K562 (cell line): ENCODE data around the gene PLEKHF1. TPM values are rescaled to one million over a fixed set of nuclear protein-coding genes. Genes with fewer than 3 reads are reported as not detected.

Experiments
- KAT2B ChIP-seq: IDR thresholded peaks from one replicate; pipeline ENCODE4 v1.6.1; 2012; ENCODE audit warnings: low read depth, mild to moderate bottlenecking, control low read depth, inconsistent platforms, low read length, moderate library complexity
- MCM5 ChIP-seq: fragments of 450-650 bp; IDR thresholded peaks from 2 replicates; pipeline ENCODE4 v1.6.1; 2016; ENCODE audit warnings: low read depth
- NR2C1 ChIP-seq, 2 experiments: fragments of 450-650 bp; IDR thresholded peaks; 2 replicates each; pipeline ENCODE4 v1.6.1; 2017; ENCODE audit warnings: mild to moderate bottlenecking in 2 of 2, antibody characterized with exemption in 1 of 2, inconsistent platforms in 1 of 2, missing compliant biosample characterization in 1 of 2, missing genetic modification characterization in 1 of 2
- RBM17 ChIP-seq: fragments of 200-400 bp; formaldehyde crosslinking; IDR thresholded peaks from 2 replicates; pipeline ENCODE4 v1.6.1; 2017; ENCODE audit warnings: low read depth, mild to moderate bottlenecking, low read length, borderline replicate concordance
- THAP7 ChIP-seq: fragments of 250-450 bp; sonication (Bioruptor Pico); IDR thresholded peaks from 2 replicates; pipeline ENCODE4 v1.5.0; 2021
- ZBTB8A ChIP-seq: fragments of 450-650 bp; IDR thresholded peaks from 2 replicates; pipeline ENCODE4 v1.6.1; 2018; ENCODE audit warnings: mild to moderate bottlenecking, moderate library complexity; ENCODE audit not compliant: partially characterized antibody
- ZNF41 ChIP-seq: fragments of 250-450 bp; sonication (Bioruptor Pico); conservative IDR thresholded peaks from 2 replicates; pipeline ENCODE4 v1.4.0; 2020; ENCODE audit warnings: mild to moderate bottlenecking
- polyA plus RNA-seq, 8 experiments: library from polyadenylated mRNA; depleted of rRNA in 4 of 8; stranded (reverse) in 5 of 8; unstranded in 3 of 8; fragments of >200 nt; fragmentation: Nextera tagmentation in 2 of 8; fragmentation: Illumina TruSeq in 1 of 8; extraction: Ambion mirVana in 2 of 8; extraction: Trizol in 1 of 8; gene quantifications; 2 replicates each; pipeline versions ENCODE4 v1.2.1 to v1.2.3, GENCODE V29; 2011 to 2014; ENCODE audit warnings: inconsistent platforms in 1 of 8, missing spikeins in 1 of 8
- total RNA-seq, 7 experiments: library from RNA; depleted of rRNA in 6 of 7; stranded (reverse); fragments of >200 nt in 6 of 7; fragmentation: Illumina TruSeq in 2 of 7; extraction: Trizol in 2 of 7; gene quantifications; 2 replicates each; pipeline versions ENCODE4 v1.2.1 to v1.2.3, GENCODE V29; 2011 to 2021; ENCODE audit warnings: low replicate concordance in 1 of 7
- TF ChIP-seq, protein P1 (sequence below): sonication (generic); formaldehyde crosslinking; IDR thresholded peaks from 2 replicates; pipeline ENCODE4 v1.8.0; 2023; ENCODE audit warnings: mild to moderate bottlenecking, missing genetic modification reagents
- TF ChIP-seq, protein P2 (sequence below), 2 experiments: fragments of 450-650 bp in 1 of 2; sonication (generic) in 1 of 2; formaldehyde crosslinking in 1 of 2; IDR thresholded peaks; 2 replicates each; pipeline versions ENCODE4 v1.7.1 to v1.9.0; 2016 to 2022; ENCODE audit warnings: inconsistent platforms in 1 of 2, mild to moderate bottlenecking in 1 of 2, missing genetic modification reagents in 1 of 2

Gene PLEKHF1
- total and polyA plus RNA-seq, 9 of the 15 experiments (the other 6 are each of a cell fraction or from before 2014, with no cell fraction given) = 0.07 to 13.4 (median 3.9) TPM; not detected in 1

GRCh38 chr19:29687897-29688728 lies 22.9 kb downstream of the PLEKHF1 start (continued):
- TF ChIP-seq THAP7 (CRISPR knock-in tag) (no peak), ZNF41 (CRISPR knock-in tag) (no peak), RBM17 (no peak), NR2C1 (IDR thresholded peaks at IDR 0.05) (peak; percentile 35; the same call in 1 of the 2 replicates), NR2C1 (tag; IDR thresholded peaks at IDR 0.05) (peak; percentile 60; the same call in 1 of the 2 replicates), ZBTB8A (no peak), KAT2B (no peak), MCM5 (no peak)
- TF ChIP-seq, protein P1, sequence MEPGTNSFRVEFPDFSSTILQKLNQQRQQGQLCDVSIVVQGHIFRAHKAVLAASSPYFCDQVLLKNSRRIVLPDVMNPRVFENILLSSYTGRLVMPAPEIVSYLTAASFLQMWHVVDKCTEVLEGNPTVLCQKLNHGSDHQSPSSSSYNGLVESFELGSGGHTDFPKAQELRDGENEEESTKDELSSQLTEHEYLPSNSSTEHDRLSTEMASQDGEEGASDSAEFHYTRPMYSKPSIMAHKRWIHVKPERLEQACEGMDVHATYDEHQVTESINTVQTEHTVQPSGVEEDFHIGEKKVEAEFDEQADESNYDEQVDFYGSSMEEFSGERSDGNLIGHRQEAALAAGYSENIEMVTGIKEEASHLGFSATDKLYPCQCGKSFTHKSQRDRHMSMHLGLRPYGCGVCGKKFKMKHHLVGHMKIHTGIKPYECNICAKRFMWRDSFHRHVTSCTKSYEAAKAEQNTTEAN (CRISPR knock-in tag) = no peak
- TF ChIP-seq, protein P2, sequence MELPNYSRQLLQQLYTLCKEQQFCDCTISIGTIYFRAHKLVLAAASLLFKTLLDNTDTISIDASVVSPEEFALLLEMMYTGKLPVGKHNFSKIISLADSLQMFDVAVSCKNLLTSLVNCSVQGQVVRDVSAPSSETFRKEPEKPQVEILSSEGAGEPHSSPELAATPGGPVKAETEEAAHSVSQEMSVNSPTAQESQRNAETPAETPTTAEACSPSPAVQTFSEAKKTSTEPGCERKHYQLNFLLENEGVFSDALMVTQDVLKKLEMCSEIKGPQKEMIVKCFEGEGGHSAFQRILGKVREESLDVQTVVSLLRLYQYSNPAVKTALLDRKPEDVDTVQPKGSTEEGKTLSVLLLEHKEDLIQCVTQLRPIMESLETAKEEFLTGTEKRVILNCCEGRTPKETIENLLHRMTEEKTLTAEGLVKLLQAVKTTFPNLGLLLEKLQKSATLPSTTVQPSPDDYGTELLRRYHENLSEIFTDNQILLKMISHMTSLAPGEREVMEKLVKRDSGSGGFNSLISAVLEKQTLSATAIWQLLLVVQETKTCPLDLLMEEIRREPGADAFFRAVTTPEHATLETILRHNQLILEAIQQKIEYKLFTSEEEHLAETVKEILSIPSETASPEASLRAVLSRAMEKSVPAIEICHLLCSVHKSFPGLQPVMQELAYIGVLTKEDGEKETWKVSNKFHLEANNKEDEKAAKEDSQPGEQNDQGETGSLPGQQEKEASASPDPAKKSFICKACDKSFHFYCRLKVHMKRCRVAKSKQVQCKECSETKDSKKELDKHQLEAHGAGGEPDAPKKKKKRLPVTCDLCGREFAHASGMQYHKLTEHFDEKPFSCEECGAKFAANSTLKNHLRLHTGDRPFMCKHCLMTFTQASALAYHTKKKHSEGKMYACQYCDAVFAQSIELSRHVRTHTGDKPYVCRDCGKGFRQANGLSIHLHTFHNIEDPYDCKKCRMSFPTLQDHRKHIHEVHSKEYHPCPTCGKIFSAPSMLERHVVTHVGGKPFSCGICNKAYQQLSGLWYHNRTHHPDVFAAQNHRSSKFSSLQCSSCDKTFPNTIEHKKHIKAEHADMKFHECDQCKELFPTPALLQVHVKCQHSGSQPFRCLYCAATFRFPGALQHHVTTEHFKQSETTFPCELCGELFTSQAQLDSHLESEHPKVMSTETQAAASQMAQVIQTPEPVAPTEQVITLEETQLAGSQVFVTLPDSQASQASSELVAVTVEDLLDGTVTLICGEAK (IDR thresholded peaks at IDR 0.05) = no peak; the same call in 1 of the 2 replicates
- TF ChIP-seq, protein P2 (CRISPR knock-in tag; IDR thresholded peaks at IDR 0.05) = no peak
